GM19351 (cell line): ENCODE data around the gene ADCK1.
"Not testable (repeated sequence)": the region's sequence is repeated elsewhere in the genome, so short reads cannot be mapped to it uniquely, and the experiment has no call there.

Source experiments
- ATAC-seq: cut with Tn5 transposase; IDR thresholded peaks from one replicate; pipeline ENCODE4 v1.9.1; 2021; ENCODE audit warnings: mild to moderate bottlenecking, moderate library complexity; ENCODE audit not compliant: unreplicated experiment

The ADCK1 gene

GRCh38 chr14:77926942-77927341 is 127.0 kb downstream of the ADCK1 start:
- ATAC-seq: no peak

- no peak for ATAC-seq
Observed at GRCh38 chr14:77931441-77931840, 131.5 kb downstream of the ADCK1 start.

- no peak for ATAC-seq
Observed at GRCh38 chr14:77936138-77936639, 136.3 kb downstream of the ADCK1 start.

- ATAC-seq: no peak
Observed at GRCh38 chr14:77947372-77947771, 147.5 kb downstream of the ADCK1 start.

- ATAC-seq: no peak
Observed at GRCh38 chr14:77950371-77951063, 150.6 kb downstream of the ADCK1 start.

- ATAC-seq: no peak
Observed at GRCh38 chr14:77955816-77956484, 156.0 kb downstream of the ADCK1 start.

- ATAC-seq: not testable (repeated sequence)
Observed at GRCh38 chr14:77959686-77960085, 159.8 kb downstream of the ADCK1 start.

GRCh38 chr14:77961847-77962580 is 162.1 kb downstream of the ADCK1 start:
- no peak for ATAC-seq

GRCh38 chr14:77962731-77963520 is 163.0 kb downstream of the ADCK1 start:
- ATAC-seq: no peak

- no peak for ATAC-seq
Observed at GRCh38 chr14:77964586-77964985, 164.7 kb downstream of the ADCK1 start.

GRCh38 chr14:77965050-77965449 is 165.1 kb downstream of the ADCK1 start:
- ATAC-seq: no peak

GRCh38 chr14:77965919-77966435 is 166.1 kb downstream of the ADCK1 start:
- ATAC-seq: peak; percentile 74

- no peak for ATAC-seq
Observed at GRCh38 chr14:77967110-77967509, 167.2 kb downstream of the ADCK1 start.

- ATAC-seq: no peak
Observed at GRCh38 chr14:77970646-77971045, 170.7 kb downstream of the ADCK1 start.

GRCh38 chr14:77973246-77973645 is 173.3 kb downstream of the ADCK1 start:
- no peak for ATAC-seq

GRCh38 chr14:77976591-77976990 is 176.7 kb downstream of the ADCK1 start:
- ATAC-seq: no peak

- no peak for ATAC-seq
Observed at GRCh38 chr14:77979171-77979570, 179.3 kb downstream of the ADCK1 start.

GRCh38 chr14:77979666-77980351 is 179.9 kb downstream of the ADCK1 start:
- no peak for ATAC-seq

- ATAC-seq: no peak
Observed at GRCh38 chr14:77980475-77981321, 180.8 kb downstream of the ADCK1 start.
